CD4-positive, alpha-beta T cell treated with Interferon gamma for 1 hour (primary cell): ENCODE measurements around the gene GPR17.

ENCODE experiments used
- DNase-seq: peaks from one replicate; pipeline ENCODE4 v3.0.0-alpha.2; 2020

Gene GPR17

GRCh38 chr2:127615511-127616166 lies 30.3 kb upstream of the GPR17 start:
- no peak for DNase-seq

GRCh38 chr2:127618551-127619202 lies 27.3 kb upstream of the GPR17 start:
- no peak for DNase-seq

GRCh38 chr2:127619203-127619590 lies 26.8 kb upstream of the GPR17 start:
- no peak for DNase-seq

GRCh38 chr2:127619877-127620705 lies 25.9 kb upstream of the GPR17 start:
- no peak for DNase-seq

- no peak for DNase-seq
Observed at GRCh38 chr2:127620866-127621265, 25.1 kb upstream of the GPR17 start.

GRCh38 chr2:127621981-127622431 lies 23.9 kb upstream of the GPR17 start:
- no peak for DNase-seq

GRCh38 chr2:127622561-127623387 lies 23.2 kb upstream of the GPR17 start:
- DNase-seq: no peak

- no peak for DNase-seq
Observed at GRCh38 chr2:127623388-127624319, 22.3 kb upstream of the GPR17 start.

- no peak for DNase-seq
Observed at GRCh38 chr2:127624320-127624755, 21.6 kb upstream of the GPR17 start.

- no peak for DNase-seq
Observed at GRCh38 chr2:127624756-127625571, 21.0 kb upstream of the GPR17 start.

GRCh38 chr2:127625572-127625951 lies 20.4 kb upstream of the GPR17 start:
- DNase-seq: no peak

- no peak for DNase-seq
Observed at GRCh38 chr2:127626175-127626574, 19.8 kb upstream of the GPR17 start.

- no peak for DNase-seq
Observed at GRCh38 chr2:127626917-127627739, 18.8 kb upstream of the GPR17 start.

GRCh38 chr2:127627740-127628571 lies 18.0 kb upstream of the GPR17 start:
- no peak for DNase-seq

GRCh38 chr2:127628767-127629614 lies 17.0 kb upstream of the GPR17 start:
- no peak for DNase-seq

- no peak for DNase-seq
Observed at GRCh38 chr2:127629637-127630036, 16.3 kb upstream of the GPR17 start.

GRCh38 chr2:127630096-127630863 lies 15.7 kb upstream of the GPR17 start:
- peak; percentile 31 for DNase-seq
